ENCODE measurements around the gene LRRC61.

DNA sequence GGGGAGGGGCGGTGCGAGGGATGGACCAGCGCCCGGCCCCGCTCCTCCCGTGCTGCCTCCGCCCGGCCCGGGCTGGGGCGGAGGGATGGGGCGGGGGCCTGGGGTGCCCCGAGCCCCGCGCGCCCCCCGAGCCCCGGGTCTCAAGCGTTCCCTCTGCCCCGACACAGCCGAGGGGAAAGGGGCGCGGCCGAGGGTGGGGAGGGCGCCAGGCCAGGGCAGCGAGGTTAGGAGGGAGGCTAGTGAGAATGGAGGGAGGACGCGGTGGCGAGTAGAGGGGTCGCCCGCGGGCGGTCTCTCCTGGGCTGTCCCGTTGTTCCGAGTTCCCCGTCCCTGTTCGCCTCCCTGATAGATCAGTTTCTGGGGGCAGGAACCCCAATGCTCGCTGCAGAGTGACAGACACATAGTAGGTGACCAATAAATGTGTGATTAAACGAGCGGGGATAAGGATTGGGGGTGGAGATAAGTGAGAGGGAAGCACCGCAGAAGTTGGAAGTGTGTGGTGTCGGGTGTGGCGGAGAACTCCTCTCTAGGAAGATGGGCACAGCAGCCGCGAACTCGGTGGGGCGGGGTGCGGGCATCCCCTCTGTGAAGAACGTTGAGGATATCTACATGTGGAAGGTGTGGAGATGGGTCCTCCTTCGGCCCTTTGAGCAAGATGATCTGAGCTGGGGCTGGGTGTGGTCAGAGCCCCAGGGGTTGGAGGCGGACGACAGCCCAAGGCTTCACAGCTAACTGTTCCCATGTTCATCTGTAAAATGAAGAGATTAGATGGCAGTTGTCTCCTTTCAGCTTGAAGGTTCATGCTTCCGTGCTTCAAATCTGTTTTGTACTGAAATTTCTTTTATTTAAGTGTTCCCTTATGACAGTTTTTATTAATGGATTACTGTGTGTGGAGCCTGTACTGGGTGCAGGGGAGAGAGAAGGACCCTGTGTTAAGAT is 56.6 kb downstream of the LRRC61 start:
- no peak for TF ChIP-seq POLR2AphosphoS5 (IDR thresholded peaks at IDR 0.05; ENCODE audit: low read depth, low read length)
- TF ChIP-seq, protein P1, sequence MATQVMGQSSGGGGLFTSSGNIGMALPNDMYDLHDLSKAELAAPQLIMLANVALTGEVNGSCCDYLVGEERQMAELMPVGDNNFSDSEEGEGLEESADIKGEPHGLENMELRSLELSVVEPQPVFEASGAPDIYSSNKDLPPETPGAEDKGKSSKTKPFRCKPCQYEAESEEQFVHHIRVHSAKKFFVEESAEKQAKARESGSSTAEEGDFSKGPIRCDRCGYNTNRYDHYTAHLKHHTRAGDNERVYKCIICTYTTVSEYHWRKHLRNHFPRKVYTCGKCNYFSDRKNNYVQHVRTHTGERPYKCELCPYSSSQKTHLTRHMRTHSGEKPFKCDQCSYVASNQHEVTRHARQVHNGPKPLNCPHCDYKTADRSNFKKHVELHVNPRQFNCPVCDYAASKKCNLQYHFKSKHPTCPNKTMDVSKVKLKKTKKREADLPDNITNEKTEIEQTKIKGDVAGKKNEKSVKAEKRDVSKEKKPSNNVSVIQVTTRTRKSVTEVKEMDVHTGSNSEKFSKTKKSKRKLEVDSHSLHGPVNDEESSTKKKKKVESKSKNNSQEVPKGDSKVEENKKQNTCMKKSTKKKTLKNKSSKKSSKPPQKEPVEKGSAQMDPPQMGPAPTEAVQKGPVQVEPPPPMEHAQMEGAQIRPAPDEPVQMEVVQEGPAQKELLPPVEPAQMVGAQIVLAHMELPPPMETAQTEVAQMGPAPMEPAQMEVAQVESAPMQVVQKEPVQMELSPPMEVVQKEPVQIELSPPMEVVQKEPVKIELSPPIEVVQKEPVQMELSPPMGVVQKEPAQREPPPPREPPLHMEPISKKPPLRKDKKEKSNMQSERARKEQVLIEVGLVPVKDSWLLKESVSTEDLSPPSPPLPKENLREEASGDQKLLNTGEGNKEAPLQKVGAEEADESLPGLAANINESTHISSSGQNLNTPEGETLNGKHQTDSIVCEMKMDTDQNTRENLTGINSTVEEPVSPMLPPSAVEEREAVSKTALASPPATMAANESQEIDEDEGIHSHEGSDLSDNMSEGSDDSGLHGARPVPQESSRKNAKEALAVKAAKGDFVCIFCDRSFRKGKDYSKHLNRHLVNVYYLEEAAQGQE (IDR thresholded peaks at IDR 0.05; ENCODE audit: insufficient read depth in 1 of 2, low read depth in 2 of 2, low read length in 2 of 2), result no peak
- TF ChIP-seq SIN3A (IDR thresholded peaks at IDR 0.05; ENCODE audit: borderline replicate concordance, insufficient read depth, low read length), result no peak
- TF ChIP-seq TAF1 (IDR thresholded peaks at IDR 0.05; ENCODE audit: borderline replicate concordance, insufficient read depth, low read length), result no peak

Measured in PFSK-1 (cell line).